ENCODE results near the gene SLFN14. TPM values are rescaled to one million over a fixed set of nuclear protein-coding genes. Genes with fewer than 3 reads are reported as not detected.

SLFN14 gene
- not detected in 5 replicates for total RNA-seq (2022; extraction: Qiagen RNA extraction; ENCODE audit: low read depth)

DNA sequence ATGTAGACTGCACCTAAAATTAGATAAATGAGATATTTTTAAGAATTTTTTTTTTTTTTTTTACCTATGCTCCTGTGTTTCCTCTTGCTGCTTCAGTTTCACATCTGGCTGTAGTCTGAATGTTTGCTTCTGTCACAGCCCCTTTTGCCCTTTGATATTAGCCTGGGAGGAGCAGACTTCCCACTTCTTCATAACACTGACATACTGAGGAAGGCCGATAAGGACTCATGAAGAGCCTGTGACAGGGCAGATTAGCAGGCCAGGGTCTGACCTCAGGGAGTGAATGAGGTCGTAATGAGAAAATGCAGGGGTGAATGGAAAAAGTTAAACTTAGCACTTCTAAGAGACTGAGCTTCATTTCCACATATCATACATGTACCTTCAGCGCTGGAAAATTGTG, at the start of gene SLFN14:
TSS of gene SLFN14 (minus strand) at position 117 of the 400 bp plus-strand sequence. CDS start 2,757 bp downstream, outside the sequence.

DNA sequence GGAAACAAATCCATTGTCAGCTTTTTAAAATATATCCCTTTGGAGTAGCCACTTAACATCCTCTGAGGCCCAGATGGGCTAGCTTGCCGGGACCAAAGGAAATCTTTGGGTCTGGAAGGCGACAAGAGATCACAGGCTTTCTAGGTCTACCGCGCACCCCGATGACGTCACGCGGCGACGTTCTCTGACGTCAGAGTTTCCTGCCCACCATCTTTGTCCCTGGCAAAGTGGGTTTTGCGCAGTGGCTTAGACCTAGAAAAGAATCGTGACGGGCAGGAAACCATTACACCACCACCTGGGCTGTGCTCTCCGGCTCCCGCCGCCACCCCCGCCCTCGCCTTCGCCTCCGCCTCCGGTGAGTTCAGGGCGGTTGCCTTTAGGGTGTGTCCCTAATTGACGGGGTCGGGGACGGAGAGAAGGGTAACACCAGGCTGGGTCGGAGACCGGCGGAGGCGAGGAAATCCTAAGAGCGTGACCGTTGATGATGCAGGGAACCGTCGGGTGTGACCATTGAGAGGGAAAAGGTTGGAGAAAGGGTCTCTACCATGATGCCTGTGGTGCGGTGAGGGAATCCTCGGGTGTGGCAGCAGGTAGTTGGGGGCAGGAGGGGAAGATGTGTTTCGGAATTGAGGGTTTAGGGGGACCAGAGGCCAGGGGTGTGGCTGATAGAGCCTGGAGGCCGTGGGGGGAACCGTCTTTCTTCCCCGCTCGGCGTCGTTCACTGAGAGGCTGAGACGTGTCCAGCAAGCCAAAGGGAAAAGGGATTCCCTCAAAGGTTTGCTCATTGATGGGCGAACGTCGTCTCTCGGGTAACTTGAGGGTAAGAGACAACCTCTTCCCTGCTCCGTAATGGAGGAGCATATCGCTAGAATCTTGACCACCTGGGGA, 26.7 kb upstream of the SLFN14 start, which contains the start of gene AP2B1:
TSS of gene AP2B1 (plus strand) at position 249 of the 888 bp plus-strand sequence. CDS start 6,709 bp downstream, outside the sequence.

GRCh38 chr17:35578197-35578928, 17.7 kb upstream of the SLFN14 start, which contains the start of gene PEX12:
PEX12 (minus strand) TSS chr17:35578571; CDS start chr17:35578021, 550 bp downstream.

GRCh38 chr17:35537601-35538141, 22.9 kb downstream of the SLFN14 start, which contains the start of gene SLFN12L:
SLFN12L (minus strand) TSS chr17:35537678; CDS start chr17:35522364, 15,314 bp downstream.

Other genes with a start within 250 kb of the SLFN14 start
- gene SLFN11, start 187.2 kb downstream of the SLFN14 start, total RNA-seq (2022; extraction: Qiagen RNA extraction; ENCODE audit: low read depth) = 6.1 to 8.1 TPM (median 7.4 TPM) in 5 replicates
- gene SLFN12, start 128.3 kb downstream of the SLFN14 start, total RNA-seq (2022; extraction: Qiagen RNA extraction; ENCODE audit: low read depth) = 0.08 TPM in 1 of 5 replicates, not detected in the others
- gene SLFN13, start 112.1 kb downstream of the SLFN14 start, total RNA-seq (2022; extraction: Qiagen RNA extraction; ENCODE audit: low read depth) = 3.3 to 6.7 TPM (median 4.6 TPM) in 5 replicates
- gene SLFN12L, start 23.1 kb downstream of the SLFN14 start, total RNA-seq (2022; extraction: Qiagen RNA extraction; ENCODE audit: low read depth) = 0.02 to 0.26 TPM in 2 of 5 replicates, not detected in the others
- gene PEX12, start 17.8 kb upstream of the SLFN14 start, total RNA-seq (2022; extraction: Qiagen RNA extraction; ENCODE audit: low read depth) = 7.0 to 8.8 TPM (median 7.4 TPM) in 5 replicates
- gene AP2B1, start 26.5 kb upstream of the SLFN14 start, total RNA-seq (2022; extraction: Qiagen RNA extraction; ENCODE audit: low read depth) = 127 to 153 TPM (median 143 TPM) in 5 replicates
- 0.05 to 0.15 TPM (median 0.10 TPM) in 5 replicates for gene RASL10B, start 170.8 kb upstream of the SLFN14 start, total RNA-seq (2022; extraction: Qiagen RNA extraction; ENCODE audit: low read depth)
- gene GAS2L2, start 192.4 kb upstream of the SLFN14 start, total RNA-seq (2022; extraction: Qiagen RNA extraction; ENCODE audit: low read depth) = 0.09 to 0.21 TPM (median 0.12 TPM) in 4 of 5 replicates, not detected in the other
- gene C17orf50, start 200.1 kb upstream of the SLFN14 start, total RNA-seq (2022; extraction: Qiagen RNA extraction; ENCODE audit: low read depth) = 0.23 to 0.42 TPM (median 0.30 TPM) in 5 replicates
- gene MMP28, start 234.8 kb upstream of the SLFN14 start, total RNA-seq (2022; extraction: Qiagen RNA extraction; ENCODE audit: low read depth) = 3.6 to 7.7 TPM (median 6.0 TPM) in 5 replicates
- gene TAF15, start 248.7 kb upstream of the SLFN14 start, total RNA-seq (2022; extraction: Qiagen RNA extraction; ENCODE audit: low read depth) = 209 to 237 TPM (median 216 TPM) in 5 replicates